Skin epidermis (tissue), 12 donors: ENCODE results near the gene RBFOX2.

Experiments
- H3K27ac ChIP-seq, 21 experiments: fragments of 200-600 bp; sonication (generic) in 11 of 21; one replicate each; pipeline ENCODE4 v1.5.0; 2020; ENCODE audit warnings: mild to moderate bottlenecking in 3 of 21, inconsistent platforms in 2 of 21, moderate library complexity in 2 of 21
- H3K4me3 ChIP-seq, 7 experiments: fragments of 200-600 bp; sonication (generic) in 2 of 7; one replicate each; pipeline ENCODE4 v1.5.0; 2020; ENCODE audit warnings: inconsistent platforms in 2 of 7, mild to moderate bottlenecking in 2 of 7, moderate library complexity in 1 of 7

RBFOX2 gene

DNA sequence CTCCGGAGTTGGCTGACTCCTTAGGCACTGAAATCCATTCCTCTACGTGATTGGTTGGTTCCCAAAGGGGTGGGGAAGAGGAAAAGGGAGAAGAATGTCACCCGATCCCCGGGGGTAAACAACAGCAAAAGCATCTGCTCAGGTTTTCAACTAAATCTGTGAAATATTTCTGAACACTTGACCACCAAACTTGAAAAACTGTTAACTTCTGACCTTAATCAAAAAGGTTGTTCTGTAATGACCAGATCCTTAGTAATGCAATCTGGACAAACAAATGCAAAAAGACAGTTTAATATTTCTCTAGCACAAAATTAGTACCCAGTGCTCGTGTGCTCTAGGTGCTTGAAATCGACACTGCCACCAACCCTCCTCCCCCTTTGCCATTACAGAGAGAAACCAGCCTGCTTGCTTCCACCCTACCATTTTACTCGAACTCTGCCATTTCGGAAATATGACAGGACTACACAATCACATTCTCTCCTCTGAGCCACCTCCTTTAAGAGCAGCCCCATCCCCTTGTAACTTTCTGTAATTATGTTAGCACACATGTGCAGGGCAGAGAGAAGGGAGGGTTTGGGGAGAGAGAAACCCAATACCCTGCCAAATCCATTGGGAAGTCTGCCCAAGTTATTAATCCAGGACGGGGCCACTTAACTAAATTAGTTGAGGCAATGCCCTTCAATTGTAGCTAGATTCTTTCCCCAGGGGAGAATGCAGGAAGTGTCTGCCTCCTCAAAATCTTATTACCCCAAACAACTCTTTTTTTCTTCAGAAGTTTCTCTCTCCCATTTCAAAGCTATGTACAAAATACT, 113.8 kb downstream of the RBFOX2 start:
- Histone ChIP-seq H3K4me3 (peak overlapping the region; percentile 2 to 39 (median 21)), H3K27ac (peak overlapping the region in 20 of 21 experiments; percentile 38 to 83 (median 74))

DNA sequence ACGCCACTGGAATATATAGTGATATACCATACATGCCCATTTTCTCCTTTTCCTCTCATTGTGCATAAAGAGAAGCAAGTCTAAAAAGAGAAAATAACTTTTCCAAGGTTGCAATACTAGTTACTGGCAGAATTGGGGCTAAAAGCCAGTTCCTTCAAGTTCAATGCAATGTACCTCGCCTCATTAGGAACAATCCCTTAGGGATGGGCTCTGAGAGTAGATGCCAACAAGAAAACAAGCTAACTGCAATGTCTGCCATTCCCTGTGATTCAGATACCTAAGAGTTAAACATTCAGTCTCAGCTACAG, 114.3 kb downstream of the RBFOX2 start:
- peak overlapping the region in 4 of 7 experiments; percentile 6 to 39 (median 20) for H3K4me3 ChIP-seq

DNA sequence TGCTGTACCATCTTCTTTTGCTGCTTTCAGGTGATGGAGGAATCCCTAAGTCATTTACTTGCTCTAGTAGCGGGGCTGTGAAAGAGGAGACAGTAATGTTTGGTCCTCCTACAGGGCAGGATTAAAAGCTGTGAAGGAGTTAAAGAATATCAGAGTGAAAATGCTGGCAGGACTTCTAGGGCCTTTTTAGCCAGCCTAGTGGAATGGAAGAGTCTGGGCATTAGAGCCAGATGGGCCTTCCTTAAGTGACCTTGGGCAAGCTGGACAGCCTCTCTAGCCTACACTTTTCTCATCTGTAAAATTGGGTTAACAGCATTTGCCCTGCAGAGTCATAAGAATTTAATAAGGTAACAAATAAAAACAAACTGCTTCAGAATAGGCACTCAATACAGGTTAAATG, 114.7 kb downstream of the RBFOX2 start:
- H3K27ac ChIP-seq, result peak overlapping the region in 18 of 21 experiments; percentile 1 to 83 (median 66)
- peak overlapping the region in 1 of 7 experiments; percentile 39 for H3K4me3 ChIP-seq

More for the DNA sequence above, 114.3 kb downstream of the RBFOX2 start:
- peak overlapping the region in 18 of 21 experiments; percentile 25 to 83 (median 66) for H3K27ac ChIP-seq

DNA sequence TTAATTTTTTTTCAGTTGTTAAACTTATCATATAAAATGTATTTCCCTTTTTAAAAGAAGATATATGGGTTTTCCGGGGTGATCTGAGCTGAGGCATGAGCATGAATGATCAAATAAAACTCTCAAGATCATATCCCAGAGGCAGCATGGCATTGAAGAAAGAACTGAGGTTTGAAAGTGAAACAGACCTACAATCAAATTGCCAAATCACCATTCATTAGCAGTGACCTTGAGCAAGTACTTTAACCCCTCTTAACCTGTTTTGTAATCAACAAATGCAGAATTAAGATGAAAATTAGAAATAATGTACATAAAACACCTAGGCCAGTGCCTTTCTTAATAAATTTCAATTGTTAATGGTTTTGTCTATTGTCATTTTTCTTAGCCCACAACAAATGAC, 116.0 kb downstream of the RBFOX2 start:
- peak overlapping the region in 2 of 21 experiments; percentile 9 to 13 for H3K27ac ChIP-seq

DNA sequence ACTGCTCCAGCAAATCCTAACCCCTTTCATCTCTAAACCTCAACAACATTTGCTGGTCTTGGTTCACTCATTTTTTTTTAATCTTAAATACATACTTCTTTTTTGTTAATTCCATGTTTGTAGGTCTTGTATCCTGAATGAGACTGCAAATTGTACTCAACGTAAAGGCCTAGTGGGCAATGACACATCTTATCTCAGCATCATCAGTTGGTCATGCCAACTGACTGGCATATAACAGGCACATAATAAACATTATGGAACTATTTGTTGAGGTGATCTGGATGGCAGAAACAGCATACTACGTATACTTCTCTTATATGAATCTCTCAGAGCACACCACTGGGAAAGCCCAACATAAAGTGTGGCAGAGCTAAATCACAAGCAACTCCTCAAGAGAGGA, 116.7 kb downstream of the RBFOX2 start:
- no peak overlapping the region for H3K4me3 ChIP-seq
- no peak overlapping the region for H3K27ac ChIP-seq

More for the DNA sequence above, 116.0 kb downstream of the RBFOX2 start:
- no peak overlapping the region for H3K4me3 ChIP-seq

DNA sequence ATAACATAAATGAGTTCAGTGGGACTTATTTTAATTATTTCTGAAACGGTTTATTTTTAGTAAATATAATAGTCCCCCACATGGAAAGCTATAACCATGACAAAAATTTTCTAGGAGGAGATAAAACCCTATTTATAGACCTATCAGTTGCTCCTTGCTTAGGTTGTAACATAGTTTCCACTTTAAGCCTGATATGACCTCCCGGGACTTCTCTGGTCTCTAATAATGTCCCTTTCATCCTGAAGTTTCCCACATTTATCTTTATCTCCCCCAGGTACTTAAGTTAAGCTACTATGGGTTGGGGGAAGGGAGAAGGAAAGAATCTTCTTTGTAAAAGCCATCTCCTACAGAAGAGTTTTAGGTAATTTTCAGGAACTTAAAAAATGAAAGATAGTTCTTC, 117.7 kb downstream of the RBFOX2 start:
- H3K27ac ChIP-seq, result no peak overlapping the region
- no peak overlapping the region for H3K4me3 ChIP-seq

DNA sequence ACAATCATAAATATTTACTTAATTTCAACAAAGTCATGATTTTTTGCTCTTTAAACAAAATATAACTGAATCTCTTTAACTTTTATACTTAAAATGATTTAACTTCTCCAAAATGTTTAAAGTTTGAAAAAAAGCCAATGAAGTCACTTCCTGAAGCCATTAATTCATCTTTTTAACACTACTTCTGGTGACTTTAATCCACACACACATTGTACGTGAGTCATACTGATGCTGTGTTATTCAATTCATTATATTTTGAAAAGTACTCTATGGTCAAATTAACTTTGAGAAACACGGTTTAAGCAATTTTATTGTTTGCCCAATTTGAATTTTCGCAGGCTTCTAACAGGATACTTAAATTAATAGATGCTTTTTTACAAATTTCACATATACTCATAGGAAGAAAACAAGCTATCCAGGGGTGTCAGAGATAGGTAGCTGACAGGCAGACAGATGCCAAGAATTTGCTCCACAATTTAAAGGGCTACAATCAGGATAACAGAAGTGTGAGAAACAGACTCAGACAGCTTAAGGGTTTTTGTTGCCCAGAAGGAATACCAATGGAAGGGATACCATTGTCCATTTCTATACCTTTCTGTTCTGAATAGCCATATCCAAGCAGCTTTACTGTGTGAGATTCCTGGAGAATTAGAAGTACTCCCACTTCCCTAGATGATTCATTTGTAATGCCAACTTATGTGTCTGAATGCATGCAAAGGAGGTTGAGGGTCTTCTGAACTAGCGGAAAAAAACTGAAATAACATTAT, 118.4 kb downstream of the RBFOX2 start:
- no peak overlapping the region for H3K4me3 ChIP-seq
- no peak overlapping the region for H3K27ac ChIP-seq

DNA sequence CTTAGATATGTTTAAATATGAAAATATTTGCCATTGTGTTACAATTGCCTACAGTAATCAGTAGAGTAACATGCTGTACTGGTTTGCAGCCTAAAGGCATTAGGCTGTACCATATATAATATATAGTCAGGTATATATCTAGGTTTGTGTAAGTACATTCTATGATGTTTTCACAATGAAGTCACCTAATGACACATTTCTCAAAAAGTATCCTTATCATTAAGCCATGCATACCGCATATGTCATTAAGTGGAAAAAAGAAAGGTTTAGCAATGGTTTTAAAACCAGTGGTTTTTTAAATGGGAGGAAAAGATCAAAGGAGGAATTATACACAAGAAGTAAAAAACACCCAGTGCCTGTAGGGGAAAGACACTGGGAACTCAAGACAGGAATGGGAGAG, 122.7 kb downstream of the RBFOX2 start:
- H3K27ac ChIP-seq, result no peak overlapping the region
- H3K4me3 ChIP-seq, result no peak overlapping the region

DNA sequence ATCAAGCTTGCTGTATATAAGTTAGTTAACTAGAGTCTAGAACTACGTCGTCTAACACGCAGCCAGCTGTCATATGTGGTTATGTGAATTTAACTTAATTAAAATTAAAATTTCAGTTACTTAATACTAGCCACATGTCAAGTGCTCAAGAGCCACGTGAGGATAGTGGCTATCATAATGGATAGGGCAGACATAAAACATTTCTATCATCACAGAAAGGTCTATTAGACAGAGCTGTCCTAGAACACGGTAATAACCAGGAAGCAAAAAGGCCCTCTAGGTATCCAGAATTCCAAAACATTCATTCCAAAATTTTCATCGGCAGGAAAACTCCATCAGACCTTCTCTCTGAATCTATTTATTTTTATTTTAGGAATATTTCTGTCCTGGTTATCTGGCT, 123.9 kb downstream of the RBFOX2 start:
- Histone ChIP-seq H3K27ac (no peak overlapping the region), H3K4me3 (no peak overlapping the region)

DNA sequence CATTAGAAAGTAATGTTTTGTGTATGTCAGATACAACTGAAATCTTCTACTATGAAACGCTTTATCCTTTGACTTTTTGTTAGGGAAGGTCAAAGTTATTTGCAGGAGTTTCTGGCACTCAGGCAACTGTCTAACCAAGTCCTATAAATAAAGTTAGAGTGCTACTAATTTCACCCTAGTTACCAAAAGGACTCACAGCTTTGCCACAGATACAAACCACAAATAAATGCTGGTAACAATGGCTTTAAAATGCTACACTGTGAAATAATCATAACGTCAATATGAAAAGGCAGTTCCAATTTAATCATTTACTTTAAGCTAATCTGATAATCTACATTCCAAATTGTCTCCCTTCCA, 124.3 kb downstream of the RBFOX2 start:
- Histone ChIP-seq H3K4me3 (no peak overlapping the region), H3K27ac (no peak overlapping the region)

DNA sequence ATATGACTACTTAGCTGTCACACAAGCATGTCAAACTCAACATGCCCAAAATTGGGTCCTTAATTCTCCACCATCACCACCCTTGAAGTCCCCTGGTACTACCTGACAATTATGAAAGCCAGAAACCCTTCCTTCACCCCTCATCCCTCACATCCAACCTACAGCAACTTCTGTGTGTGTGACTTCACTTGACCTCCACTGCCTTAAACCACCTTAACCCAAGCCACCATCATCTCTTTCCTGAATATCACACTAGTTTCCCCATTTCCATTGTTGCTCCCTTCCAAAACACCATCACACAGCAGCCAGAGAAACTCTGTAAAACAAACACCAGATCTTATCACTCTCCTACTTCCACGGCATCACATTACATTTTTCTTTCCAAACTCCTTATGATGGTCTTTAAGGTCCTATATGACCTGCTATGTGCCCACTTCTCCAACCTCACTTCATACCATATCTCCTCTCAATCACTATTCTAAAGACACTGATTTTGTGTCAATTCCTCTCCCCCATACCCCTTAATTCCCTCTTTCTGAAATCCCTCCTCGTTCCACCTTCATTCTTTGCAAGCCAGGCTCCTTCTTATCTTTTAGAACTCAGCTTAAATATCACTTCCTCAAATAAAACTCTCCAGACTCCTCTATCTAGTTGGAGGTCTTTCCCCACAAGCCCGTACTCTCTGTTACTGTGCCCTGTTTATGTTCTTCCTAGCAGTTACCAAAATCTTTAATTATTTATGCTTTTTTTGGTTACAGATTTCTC, 124.9 kb downstream of the RBFOX2 start:
- no peak overlapping the region for H3K4me3 ChIP-seq
- no peak overlapping the region for H3K27ac ChIP-seq

DNA sequence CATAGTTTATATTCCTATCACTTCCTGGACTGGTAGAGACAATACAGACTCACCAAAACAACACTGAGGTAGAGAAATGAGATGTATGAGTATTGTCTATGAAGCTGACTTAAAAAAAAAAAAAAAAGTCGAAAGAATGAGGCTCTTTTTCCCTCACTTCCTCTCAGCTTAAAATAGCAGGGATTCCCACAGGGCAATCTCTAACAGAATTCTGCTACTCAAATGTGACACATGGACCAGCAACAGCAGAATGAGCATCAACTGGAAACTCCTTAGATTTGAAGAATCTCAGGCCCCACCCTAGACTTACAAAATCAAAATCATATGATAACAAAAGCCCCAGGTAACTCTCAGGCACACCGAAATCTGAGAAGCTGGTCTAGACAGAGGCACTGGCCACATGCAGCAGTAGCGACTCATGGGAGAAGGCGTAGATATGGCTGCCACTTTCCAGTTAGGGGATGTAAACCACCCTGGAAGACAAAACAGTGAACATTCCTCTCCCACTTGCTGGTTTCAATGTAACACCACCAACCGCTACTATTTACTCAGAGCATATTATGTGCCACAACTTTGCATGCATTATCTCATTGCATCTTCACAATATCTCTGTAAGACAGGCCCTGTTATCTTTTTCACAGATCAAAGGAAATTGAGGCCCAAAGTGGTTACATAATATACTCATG, 128.0 kb downstream of the RBFOX2 start:
- peak overlapping the region in 6 of 21 experiments; percentile 6 to 55 (median 36) for H3K27ac ChIP-seq
- H3K4me3 ChIP-seq, result no peak overlapping the region

DNA sequence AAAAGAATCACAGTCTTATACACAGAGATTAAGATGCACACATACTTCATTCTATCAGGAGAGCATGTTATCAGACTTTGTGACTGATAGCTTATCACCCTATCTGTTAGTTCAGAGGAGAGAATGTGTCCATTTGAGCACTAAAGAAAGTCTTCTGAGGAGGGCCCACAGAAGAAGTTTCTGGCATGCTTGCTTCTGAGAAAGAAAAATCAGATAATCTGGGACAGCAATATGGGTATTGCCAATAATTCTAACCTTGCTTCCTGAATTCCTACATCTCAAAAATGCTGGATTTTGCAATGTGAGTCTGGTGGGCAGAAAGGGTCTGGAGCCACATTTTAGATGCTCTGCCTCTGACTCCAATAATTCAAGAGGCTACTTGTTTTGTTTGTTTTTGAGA, 128.9 kb downstream of the RBFOX2 start:
- H3K27ac ChIP-seq, result peak overlapping the region in 7 of 21 experiments; percentile 6 to 55 (median 22)
- no peak overlapping the region for H3K4me3 ChIP-seq

DNA sequence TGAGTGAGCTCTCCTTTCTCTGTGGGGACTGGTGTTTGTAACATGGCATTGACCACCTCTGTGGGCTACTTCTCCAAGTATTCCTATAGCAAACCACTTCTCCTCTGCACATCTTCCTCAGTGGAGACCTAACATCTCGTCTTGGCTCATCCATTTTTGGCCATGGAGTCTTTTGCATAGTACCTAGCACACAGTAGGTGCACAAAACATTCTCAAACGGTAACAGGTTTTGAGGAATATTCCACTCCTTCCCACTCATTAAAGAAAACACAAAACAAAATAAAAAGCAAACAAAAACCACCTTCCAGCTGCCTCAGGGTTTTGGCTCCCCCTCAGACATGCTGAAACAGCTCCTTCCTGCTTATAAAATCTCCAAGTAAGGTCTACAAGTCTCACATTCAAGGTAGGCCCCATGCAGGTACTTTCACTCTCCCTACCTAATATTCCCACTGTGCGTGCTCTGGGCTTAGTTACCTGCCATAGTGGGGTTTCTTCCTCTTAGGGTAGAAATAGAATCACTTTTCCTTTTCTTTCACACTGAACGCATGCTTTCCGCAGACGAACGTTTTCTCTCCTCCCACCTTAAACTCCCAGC, 132.4 kb downstream of the RBFOX2 start:
- Histone ChIP-seq H3K4me3 (no peak overlapping the region), H3K27ac (peak overlapping the region in 13 of 21 experiments; percentile 1 to 66 (median 53))

DNA sequence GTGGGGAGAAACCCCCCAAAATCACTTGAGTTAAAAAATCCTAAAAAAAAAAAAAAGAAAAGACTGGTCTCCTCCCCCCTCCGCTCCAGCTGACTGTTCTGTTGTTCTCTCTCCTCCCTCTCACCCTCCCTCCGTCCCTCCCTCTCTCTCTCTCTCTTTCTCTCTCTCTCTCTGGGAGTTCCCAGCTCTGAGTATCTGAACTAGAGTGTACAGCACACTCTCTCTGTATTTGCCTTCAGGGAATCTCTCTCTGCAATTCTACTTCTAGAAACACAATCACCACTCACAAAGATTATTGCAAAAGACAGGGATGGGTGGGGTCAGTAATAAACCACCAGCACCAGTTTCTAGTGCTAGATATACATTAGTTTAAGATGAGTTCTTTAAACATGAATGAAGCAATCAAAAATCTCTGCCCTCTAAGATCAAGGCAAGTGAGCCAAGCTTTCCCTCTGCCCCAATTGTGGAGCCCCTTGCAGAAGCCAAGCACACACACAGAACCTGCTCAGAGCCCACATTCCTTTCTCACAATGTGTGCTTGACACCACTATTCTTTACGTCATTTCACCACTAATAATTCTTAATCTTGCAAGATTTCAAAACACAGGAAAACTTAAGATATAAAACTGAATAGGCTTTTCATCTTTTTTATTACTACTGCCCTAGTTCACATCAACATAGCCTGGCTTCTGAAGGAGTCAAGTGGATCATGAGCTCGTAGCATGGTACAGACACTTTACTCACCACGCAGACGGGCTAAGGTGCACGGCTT, 133.5 kb downstream of the RBFOX2 start:
- H3K27ac ChIP-seq, result peak overlapping the region in 18 of 21 experiments; percentile 1 to 66 (median 48)
- peak overlapping the region in 2 of 7 experiments; percentile 3 to 24 for H3K4me3 ChIP-seq

DNA sequence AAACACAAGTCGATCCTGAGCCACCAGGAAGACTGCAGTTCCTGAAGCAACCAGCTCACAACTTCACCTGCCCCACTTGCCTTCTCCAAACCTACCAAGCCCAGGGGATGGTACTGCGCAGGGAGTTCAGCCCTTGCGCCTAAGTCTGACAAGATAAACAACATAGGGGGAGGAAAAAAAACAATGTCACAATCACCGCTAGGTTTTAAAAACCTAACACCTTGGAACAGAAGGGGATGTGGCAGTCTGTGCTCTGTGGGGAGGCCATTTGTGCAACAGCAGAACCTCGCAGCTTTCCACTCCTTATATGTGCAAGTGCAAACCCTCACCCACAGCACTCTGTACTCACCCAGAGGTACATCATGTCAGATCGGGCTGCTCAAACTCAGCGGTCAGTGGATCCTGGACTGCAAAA, 134.2 kb downstream of the RBFOX2 start:
- peak overlapping the region in 12 of 21 experiments; percentile 4 to 66 (median 33) for H3K27ac ChIP-seq
- peak overlapping the region in 2 of 7 experiments; percentile 3 to 24 for H3K4me3 ChIP-seq

DNA sequence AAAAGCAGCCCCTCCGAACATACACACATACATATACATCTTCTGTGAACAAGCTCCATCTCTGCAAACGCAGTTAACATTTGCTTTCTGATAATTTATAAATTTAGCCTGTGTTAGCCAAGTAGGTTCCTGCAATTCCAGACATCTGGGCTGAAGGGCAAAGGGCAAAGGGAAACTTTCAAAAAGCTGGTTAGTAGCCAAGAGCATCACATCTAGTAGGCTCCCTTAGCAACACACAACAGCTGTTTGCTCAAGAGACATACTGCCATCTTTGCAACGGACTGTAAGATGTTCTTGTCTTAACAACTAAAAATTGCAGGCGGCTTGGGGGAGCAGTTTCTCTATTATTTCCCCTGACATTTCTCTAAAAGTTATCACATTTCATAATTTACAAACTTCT, 134.9 kb downstream of the RBFOX2 start:
- no peak overlapping the region for H3K27ac ChIP-seq
- H3K4me3 ChIP-seq, result no peak overlapping the region

DNA sequence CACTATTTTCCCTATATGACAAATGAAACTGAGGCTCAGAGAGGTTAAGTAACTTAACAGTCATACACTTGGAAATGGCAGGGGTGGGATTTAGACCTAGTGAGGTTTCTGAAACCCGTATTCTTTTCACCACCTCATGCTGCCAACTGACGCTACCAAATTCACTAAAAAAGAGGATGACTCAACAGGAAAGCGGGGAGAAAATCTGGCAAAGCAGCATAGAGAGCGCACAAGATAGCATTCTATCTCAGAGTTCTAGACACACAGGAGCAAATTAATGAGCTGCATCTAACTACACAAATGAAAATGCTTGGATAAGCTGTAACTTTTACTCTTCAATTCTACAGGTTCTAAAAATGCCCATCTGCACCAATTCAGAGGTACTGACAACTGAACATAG, 136.4 kb downstream of the RBFOX2 start:
- Histone ChIP-seq H3K4me3 (no peak overlapping the region), H3K27ac (no peak overlapping the region)

DNA sequence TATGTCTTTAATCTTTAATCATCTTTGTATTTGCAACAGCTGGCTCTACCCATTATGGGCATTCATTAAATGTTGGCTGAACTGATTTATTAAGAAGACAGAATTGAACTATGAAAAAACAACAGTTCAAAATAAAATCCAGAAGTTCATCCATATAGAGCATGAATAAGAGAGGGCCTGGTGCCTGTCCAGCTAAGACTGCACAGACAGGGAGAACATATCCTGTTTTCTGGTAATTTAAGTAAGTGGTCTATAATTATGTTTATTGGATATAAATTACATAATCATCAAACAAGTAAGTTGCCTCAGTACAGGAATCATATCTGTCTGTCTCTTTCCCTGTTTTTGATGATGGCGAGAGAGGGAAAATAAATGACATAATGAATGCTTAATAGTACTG, 137.2 kb downstream of the RBFOX2 start:
- Histone ChIP-seq H3K4me3 (no peak overlapping the region), H3K27ac (no peak overlapping the region)
